IMR-90 (cell line): Measurements from ENCODE around the gene FADS2. TPM values are rescaled to one million over a fixed set of nuclear protein-coding genes. Genes with fewer than 3 reads are reported as not detected.

Experiments used
- ATAC-seq: fragments of 200-7000 bp; cut with Tn5 transposase; 2 replicates; pipeline ENCODE4 v1.9.1; 2020; ENCODE audit warnings: low read depth, mild to moderate bottlenecking, moderate library complexity
- BruUV-seq: library from RNA; stranded (reverse); fragments of 400-500 nt; replicated peaks from 2 replicates; lab custom pipeline; 2021; lab: Mats Ljungman, UMichigan
- CTCF ChIA-PET: fragments of 300-600 bp; formaldehyde crosslinking; extraction: SDS; loops from one replicate; lab custom pipeline; 2021; ENCODE audit warnings: antibody characterized with exemption; lab: Yijun Ruan, JAX
- POLR2A ChIA-PET: fragments of 300-600 bp; sonication (Branson Sonifier 250); formaldehyde crosslinking; loops from one replicate; lab custom pipeline; 2022; ENCODE audit warnings: antibody characterized with exemption; ENCODE audit not compliant: unreplicated experiment; lab: Charles Lee
- DNase-seq: peaks from one replicate; pipeline ENCODE4 v3.0.0; 2013
- H2AFZ ChIP-seq: replicated peaks from 2 replicates; pipeline ENCODE3; 2013; ENCODE audit warnings: low read length, mild to moderate bottlenecking; ENCODE audit not compliant: poor library complexity
- H2AK5ac ChIP-seq: 2 replicates; pipeline ENCODE4 v1.6.1; 2013; ENCODE audit warnings: low read depth, low read length, inconsistent platforms
- H2AK9ac ChIP-seq: replicated peaks from 2 replicates; pipeline ENCODE3; 2013; ENCODE audit warnings: mild to moderate bottlenecking, low read depth, low read length, moderate library complexity; ENCODE audit not compliant: poor library complexity
- H2BK120ac ChIP-seq: 2 replicates; pipeline ENCODE4 v1.6.1; 2013; ENCODE audit warnings: low read depth, low read length, inconsistent platforms
- H2BK15ac ChIP-seq: 3 replicates; pipeline ENCODE4 v1.6.1; 2013; ENCODE audit warnings: low read depth, low read length, inconsistent platforms
- H2BK20ac ChIP-seq: 2 replicates; pipeline ENCODE4 v1.6.1; 2013; ENCODE audit warnings: low read depth, mild to moderate bottlenecking, inconsistent platforms, low read length, moderate library complexity
- H2BK5ac ChIP-seq: 2 replicates; pipeline ENCODE4 v1.6.1; 2013; ENCODE audit warnings: mild to moderate bottlenecking, low read depth, low read length, inconsistent platforms; ENCODE audit not compliant: poor library complexity, severe bottlenecking
- H3K14ac ChIP-seq: replicated peaks from 2 replicates; pipeline ENCODE4 v1.6.1; 2013; ENCODE audit warnings: low read depth, low read length, inconsistent platforms
- H3K18ac ChIP-seq: 2 replicates; pipeline ENCODE4 v1.6.1; 2013; ENCODE audit warnings: low read depth, low read length, control low read depth
- H3K23ac ChIP-seq: 2 replicates; pipeline ENCODE4 v1.6.1; 2013; ENCODE audit warnings: low read depth, low read length, inconsistent platforms
- H3K27ac ChIP-seq: 2 replicates; pipeline ENCODE4 v1.5.1; 2013; ENCODE audit warnings: mild to moderate bottlenecking, control low read depth, low read length; ENCODE audit not compliant: insufficient read depth
- H3K27me3 ChIP-seq: 2 replicates; pipeline ENCODE4 v1.6.1; 2013; ENCODE audit warnings: low read length; ENCODE audit not compliant: control insufficient read depth, insufficient read depth
- H3K36me3 ChIP-seq: 2 replicates; pipeline ENCODE4 v1.6.1; 2013; ENCODE audit warnings: low read length, mixed read lengths; ENCODE audit not compliant: control insufficient read depth, insufficient read depth
- H3K4ac ChIP-seq: 2 replicates; pipeline ENCODE4 v1.6.1; 2013; ENCODE audit warnings: low read depth, low read length, inconsistent platforms
- H3K4me1 ChIP-seq: 2 replicates; pipeline ENCODE4 v1.6.1; 2013; ENCODE audit warnings: low read length, mixed read lengths; ENCODE audit not compliant: control insufficient read depth, insufficient read depth
- H3K4me2 ChIP-seq: 2 replicates; pipeline ENCODE4 v1.6.1; 2013; ENCODE audit warnings: low read depth, mild to moderate bottlenecking, control low read depth, low read length, moderate library complexity
- H3K4me3 ChIP-seq: 2 replicates; pipeline ENCODE4 v1.5.1; 2013; ENCODE audit warnings: low read depth, mild to moderate bottlenecking, control low read depth, low read length, moderate library complexity; ENCODE audit not compliant: insufficient read depth
- H3K56ac ChIP-seq: 2 replicates; pipeline ENCODE4 v1.6.1; 2013; ENCODE audit warnings: low read length, inconsistent platforms; ENCODE audit not compliant: insufficient read depth; ENCODE audit errors: extremely low read depth
- H3K79me1 ChIP-seq, 2 experiments: 2 replicates each; pipeline ENCODE4 v1.6.1; 2013; ENCODE audit warnings: low read length in 2 of 2, inconsistent platforms in 1 of 2, low read depth in 1 of 2
- H3K9ac ChIP-seq: 2 replicates; pipeline ENCODE4 v1.6.1; 2013; ENCODE audit warnings: low read depth, low read length, control low read depth
- H3K9me1 ChIP-seq: 2 replicates; pipeline ENCODE4 v1.6.1; 2013; ENCODE audit warnings: low read length, inconsistent platforms; ENCODE audit not compliant: insufficient read depth
- H3K9me3 ChIP-seq: 2 replicates; pipeline ENCODE4 v1.6.1; 2013; ENCODE audit warnings: low read length; ENCODE audit not compliant: control insufficient read depth, insufficient read depth
- H4K20me1 ChIP-seq: 2 replicates; pipeline ENCODE4 v1.6.1; 2013; ENCODE audit warnings: low read length, inconsistent platforms; ENCODE audit not compliant: insufficient read depth
- H4K5ac ChIP-seq: 2 replicates; pipeline ENCODE4 v1.6.1; 2013; ENCODE audit warnings: mild to moderate bottlenecking, low read depth, low read length, control low read depth
- H4K8ac ChIP-seq, 2 experiments: 2 replicates each; pipeline ENCODE4 v1.6.1; 2013; ENCODE audit warnings: low read depth in 2 of 2, low read length in 2 of 2, control low read depth in 1 of 2, inconsistent platforms in 1 of 2
- H4K91ac ChIP-seq: 2 replicates; pipeline ENCODE4 v1.6.1; 2013; ENCODE audit warnings: low read depth, low read length, inconsistent platforms; ENCODE audit not compliant: insufficient read depth
- BHLHE40 ChIP-seq: fragments of 150-350 bp; IDR thresholded peaks from 2 replicates; pipeline ENCODE4 v1.6.1; 2016; ENCODE audit warnings: mild to moderate bottlenecking, low read depth, low read length
- CHD1 ChIP-seq: IDR thresholded peaks from 2 replicates; pipeline ENCODE4 v1.6.1; 2012; ENCODE audit warnings: low read depth, low read length, improper control_type of control experiment
- CTCF ChIP-seq: conservative IDR thresholded peaks from 2 replicates; pipeline ENCODE4 v1.5.1; 2012; ENCODE audit warnings: mild to moderate bottlenecking, low read depth, low read length, improper control_type of control experiment
- POLR2A ChIP-seq: IDR thresholded peaks from 2 replicates; pipeline ENCODE4 v1.6.1; 2012; ENCODE audit warnings: mild to moderate bottlenecking, low read depth, low read length
- RAD21 ChIP-seq: IDR thresholded peaks from 2 replicates; pipeline ENCODE4 v1.6.1; 2012; ENCODE audit warnings: low read length, improper control_type of control experiment
- RFX5 ChIP-seq: IDR thresholded peaks from 2 replicates; pipeline ENCODE4 v1.8.0; 2012; ENCODE audit warnings: low read depth, mild to moderate bottlenecking, low read length, moderate library complexity
- SMC3 ChIP-seq: fragments of 150-350 bp; IDR thresholded peaks from 2 replicates; pipeline ENCODE4 v1.6.1; 2016; ENCODE audit warnings: low read depth, mild to moderate bottlenecking, antibody characterized with exemption, low read length, moderate library complexity
- WGBS, 2 experiments: methylation state at CpG; one replicate each; pipeline versions ENCODE4 v1.1.5 to v1.1.7; 2013; ENCODE audit warnings: missing lambda C conversion rate in 2 of 2; ENCODE audit not compliant: insufficient read length in 1 of 2; ENCODE audit errors: extremely low coverage in 2 of 2; 5-methylcytosine and 5-hydroxymethylcytosine counted together
- dilution Hi-C: fragments of 300-500 bp; cut with HindIII; formaldehyde crosslinking; loops from one replicate; pipeline ENCODE4 v1.14.3; 2018; ENCODE audit warnings: low sequenced_read_pairs; ENCODE audit not compliant: unreplicated experiment
- in situ Hi-C: fragments of 300-500 bp; cut with MboI; formaldehyde crosslinking; loops from 3 replicates; pipeline ENCODE4 v1.14.3; 2019; ENCODE audit warnings: low sequenced_read_pairs, inconsistent platforms, mixed read lengths
- intact Hi-C: fragments of 100-400 bp; cut with micrococcal nuclease; formaldehyde crosslinking; loops from 2 replicates; pipeline ENCODE4 v1.10.0; 2022
- polyA plus RNA-seq, 3 experiments: library from polyadenylated mRNA; depleted of rRNA; stranded (reverse); fragments of >200 nt; gene quantifications; 2 replicates each; pipeline ENCODE4 v1.2.3, GENCODE V29; 2012; ENCODE audit warnings: low replicate concordance in 1 of 3
- total RNA-seq: library from RNA; depleted of rRNA; stranded (reverse); fragments of >200 nt; gene quantifications from 2 replicates; pipeline ENCODE4 v1.2.3, GENCODE V29; 2012

Gene FADS2
- total and polyA plus RNA-seq, 2 of the 4 experiments (the other 2 are of a cell fraction) = 33.3 to 88.4 TPM

GRCh38 chr11:61873588-61874376 lies 45.7 kb downstream of the FADS2 start (continued):
- TF ChIP-seq CHD1 = no peak
- no peak for TF ChIP-seq BHLHE40

DNA sequence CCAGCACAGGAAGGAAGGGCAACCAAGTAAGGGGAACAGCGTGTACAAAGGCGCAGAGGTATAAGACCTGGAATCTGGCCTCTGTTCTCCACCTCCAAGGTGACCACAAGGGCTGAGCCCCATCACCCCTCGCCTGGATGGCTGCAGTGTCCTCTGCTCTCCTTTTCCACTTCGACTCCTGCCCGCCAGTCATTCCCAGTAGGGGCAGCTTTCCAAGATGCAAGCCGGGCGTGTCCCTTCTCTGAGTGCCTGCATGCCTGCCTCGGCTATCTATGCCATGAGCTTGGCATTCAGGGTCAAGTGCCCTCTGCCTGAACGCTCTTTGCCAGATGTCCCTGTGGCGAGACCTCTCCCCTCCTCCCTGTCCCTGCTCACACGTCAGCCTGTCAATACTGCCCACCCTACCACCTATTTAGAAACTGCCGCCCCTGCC lies 46.3 kb downstream of the FADS2 start:
- no peak overlapping the region for H2AK5ac ChIP-seq
- intact Hi-C loops = loop anchor here (5.0 kb wide), 1 partner anchor 503 kb away; no protein-coding TSS in a partner anchor
- no TSS peak for BruUV-seq
- no peak for DNase-seq
- H3K79me1 ChIP-seq = 0 out of 4 replicates have a peak, but pooled peaks cover 0 to 2% of the 10 kb centered on the region in 2 experiments
- H3K4me1 ChIP-seq = peaks cover 2% of the 10 kb centered on the region
- H3K27me3 ChIP-seq = no peaks in the 10 kb centered on the region
- WGBS, 2 experiments = 92% methylated on average over 8 of the region's 12 CpGs; no CpG with 5 or more reads in 1 of the 2 experiments
- H3K9me1 ChIP-seq = 0 out of 2 replicates have a peak, but pooled peaks cover 4% of the 10 kb centered on the region
- H3K14ac ChIP-seq = no peak overlapping the region
- H4K5ac ChIP-seq = no peak overlapping the region
- ATAC-seq = no peak
- no peak overlapping the region for H2BK20ac ChIP-seq
- H3K4me2 ChIP-seq = no peak overlapping the region
- H3K36me3 ChIP-seq = peaks cover 24% of the 10 kb centered on the region
- H3K56ac ChIP-seq = no peak overlapping the region
- no peak overlapping the region for H3K23ac ChIP-seq
- H3K4ac ChIP-seq = no peak overlapping the region
- no peak overlapping the region for H4K8ac ChIP-seq
- H4K91ac ChIP-seq = no peak overlapping the region
- H3K9me3 ChIP-seq = no peaks in the 10 kb centered on the region
- H3K9ac ChIP-seq = no peak overlapping the region
- no peak overlapping the region for H2BK120ac ChIP-seq
- no peak overlapping the region for H2AK9ac ChIP-seq
- dilution Hi-C loops = no loop called here
- ChIA-PET CTCF (interaction anchor here (0.9 kb wide), 1 partner anchor 50 kb away, joined by 3 read pairs; no protein-coding TSS in a partner anchor), POLR2A (interaction anchor here (0.6 kb wide), 1 partner anchor 232 kb away, joined by 4 read pairs; no protein-coding TSS in a partner anchor)
- H2AFZ ChIP-seq = no peak overlapping the region
- no peak overlapping the region for H2BK15ac ChIP-seq
- no peak overlapping the region for H3K18ac ChIP-seq
- no peak overlapping the region for H3K27ac ChIP-seq
- H4K20me1 ChIP-seq = no peaks in the 10 kb centered on the region; the same call in 1 of the 2 replicates
- in situ Hi-C loops = loop anchor here (25.0 kb wide), 1 partner anchor 438 kb away; no protein-coding TSS in a partner anchor
- H2BK5ac ChIP-seq = no peak overlapping the region
- no peak overlapping the region for H3K4me3 ChIP-seq
- TF ChIP-seq SMC3 = no peak
- no peak for TF ChIP-seq BHLHE40
- no peak for TF ChIP-seq POLR2A
- TF ChIP-seq RFX5 = no peak
- no peak for TF ChIP-seq CTCF
- TF ChIP-seq RAD21 = no peak
